ENCODE results near the gene LY6G6C. TPM values are rescaled to one million over a fixed set of nuclear protein-coding genes. Genes with fewer than 3 reads are reported as not detected.

Gene LY6G6C
- total and polyA plus RNA-seq, 2 of the 13 experiments (the other 11 are each of a cell fraction or from before 2014, with no cell fraction given) = 0.15 TPM; not detected in 1

- TF ChIP-seq ZNF383 (CRISPR knock-in tag; IDR thresholded peaks at IDR 0.05; ENCODE audit: borderline replicate concordance) (no peak), ZMAT3 (CRISPR knock-in tag; conservative IDR thresholded peaks at IDR 0.05) (peak; percentile 60; the same call in 1 of the 2 replicates), PBX3 (CRISPR knock-in tag; IDR thresholded peaks at IDR 0.05; ENCODE audit: borderline replicate concordance) (no peak), NCOA2 (CRISPR knock-in tag; IDR thresholded peaks at IDR 0.05) (peak; percentile 69), SIX4 (CRISPR knock-in tag; IDR thresholded peaks at IDR 0.05) (0 out of 2 replicates have a peak, but pooled peaks have one; percentile 20), ZNF713 (CRISPR knock-in tag; IDR thresholded peaks at IDR 0.05) (no peak; the same call in 1 of the 2 replicates), POGK (CRISPR knock-in tag; conservative IDR thresholded peaks at IDR 0.05) (peak; percentile 45; the same call in 1 of the 2 replicates), ZFP91 (CRISPR knock-in tag; IDR thresholded peaks at IDR 0.05; ENCODE audit: borderline replicate concordance) (no peak; the same call in none of the 2 replicates), ZNF691 (CRISPR knock-in tag; IDR thresholded peaks at IDR 0.05; ENCODE audit: borderline replicate concordance, low read depth) (peak; percentile 78), ZFP1 (CRISPR knock-in tag; IDR thresholded peaks at IDR 0.05) (0 out of 2 replicates have a peak, but pooled peaks have one; percentile 51), RBAK (CRISPR knock-in tag; IDR thresholded peaks at IDR 0.05) (no peak), MBNL3 (CRISPR knock-in tag; conservative IDR thresholded peaks at IDR 0.05) (no peak), SMARCE1 (IDR thresholded peaks at IDR 0.05; ENCODE audit: borderline replicate concordance) (no peak), MYC (CRISPR knock-in tag; IDR thresholded peaks at IDR 0.05; ENCODE audit: borderline replicate concordance) (peak; percentile 52; the same call in 1 of the 2 replicates), DNMT1 (CRISPR knock-in tag; IDR thresholded peaks at IDR 0.05) (no peak; the same call in 1 of the 2 replicates), ZNF576 (CRISPR knock-in tag; IDR thresholded peaks at IDR 0.05) (0 out of 2 replicates have a peak, but pooled peaks have one; percentile 32), HOXA5 (CRISPR knock-in tag; IDR thresholded peaks at IDR 0.05) (peak; percentile 37; the same call in 1 of the 2 replicates), GLMP (CRISPR knock-in tag; IDR thresholded peaks at IDR 0.05; ENCODE audit: borderline replicate concordance) (no peak), SMAD9 (CRISPR knock-in tag; IDR thresholded peaks at IDR 0.05) (no peak), ZMYM4 (CRISPR knock-in tag; IDR thresholded peaks at IDR 0.05) (peak; percentile 71)
Observed at GRCh38 chr6:31736021-31736767, 14.6 kb upstream of the LY6G6C start, which contains the start of gene CLIC1 (continued).

Measured in HepG2 (cell line).